Sciatic nerve (tissue), 2 donors: ENCODE measurements around the gene FAM110A. TPM values are rescaled to one million over a fixed set of nuclear protein-coding genes. Genes with fewer than 3 reads are reported as not detected.
"Not testable (repeated sequence)": the region's sequence is repeated elsewhere in the genome, so short reads cannot be mapped to it uniquely, and the experiment has no call there.

ENCODE experiments used
- ATAC-seq: fragments of 200-7000 bp; cut with Tn5 transposase; one replicate; pipeline ENCODE4 v1.9.1; 2020; ENCODE audit warnings: mild to moderate bottlenecking, moderate library complexity
- DNase-seq: peaks from one replicate; pipeline ENCODE4 v3.0.0-alpha.2; 2020; ENCODE audit warnings: low spot score
- intact Hi-C: fragments of 100-400 bp; cut with DNase I; formaldehyde crosslinking; loops from one replicate; pipeline ENCODE4 v1.14.2; 2022
- total RNA-seq: library from RNA; stranded (reverse); fragmentation: NEBNext Ultra II Directional; extraction: Animal tissue kit (Norgen Biotek cat#: 25700); gene quantifications from one replicate; pipeline ENCODE4 v1.2.1, GENCODE V29; 2021
- donor health status: DM: no; HTN: no; CAD: no.
- donor health status: DM: no; HTN: no; CAD: no.

FAM110A gene
- total RNA-seq, 1 donor from 2014 or later = 4.2 TPM

DNA sequence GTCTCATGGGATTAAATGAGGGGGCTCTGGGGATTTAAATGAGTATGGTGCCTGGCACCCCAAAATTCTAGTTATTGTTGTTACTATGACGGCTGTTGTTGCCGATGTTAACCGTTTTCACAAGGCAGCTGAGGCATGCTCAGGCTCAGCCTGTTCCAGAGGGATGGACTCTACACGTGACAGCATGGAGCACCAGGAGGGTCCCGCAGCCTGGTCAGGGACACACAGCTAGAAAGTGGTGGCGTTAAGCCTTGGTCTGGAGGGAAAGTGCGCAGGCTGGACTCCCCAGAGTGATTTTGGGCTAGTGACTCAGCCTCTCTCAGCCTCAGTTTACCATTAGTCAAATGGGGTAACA lies 7.0 kb downstream of the FAM110A start:
- no peak for ATAC-seq
- intact Hi-C loops = no loop called here
- DNase-seq = no peak

DNA sequence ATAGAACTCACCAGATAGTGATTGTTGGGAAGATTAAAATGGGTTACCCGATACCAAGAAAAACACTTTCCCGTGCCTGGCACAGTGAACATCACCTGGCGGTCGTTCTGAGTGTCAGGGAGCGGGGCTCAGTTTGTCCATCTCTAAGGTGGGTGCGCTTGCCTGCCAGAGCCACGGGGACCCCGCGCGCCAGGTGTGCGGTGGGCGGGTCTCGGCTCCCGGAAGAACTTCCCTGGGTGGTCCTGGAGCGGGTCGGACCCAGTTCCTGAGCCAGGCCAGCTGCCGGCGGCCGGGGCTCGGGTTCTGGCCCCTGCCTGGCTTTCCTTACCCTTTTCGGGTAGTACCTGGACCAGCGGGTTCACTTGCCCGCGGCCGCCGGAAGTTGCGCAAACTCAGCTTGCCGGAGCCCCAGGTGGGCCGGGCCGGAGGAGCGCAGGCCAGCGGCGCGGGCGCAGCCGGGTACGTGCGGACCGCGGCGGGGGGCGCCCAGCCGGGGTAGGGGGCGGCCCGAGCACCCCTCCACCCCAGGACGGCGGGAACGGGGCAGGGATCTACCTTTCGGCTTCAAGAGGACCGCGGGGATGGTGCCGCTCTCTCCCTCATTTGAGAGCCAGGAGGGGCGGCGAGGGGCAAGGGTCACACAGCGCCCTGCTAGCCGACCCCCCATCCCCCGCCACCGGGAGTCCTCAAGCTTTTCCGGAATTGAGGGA lies 7.5 kb downstream of the FAM110A start:
- DNase-seq = no peak
- intact Hi-C loops = no loop called here
- ATAC-seq = no peak

DNA sequence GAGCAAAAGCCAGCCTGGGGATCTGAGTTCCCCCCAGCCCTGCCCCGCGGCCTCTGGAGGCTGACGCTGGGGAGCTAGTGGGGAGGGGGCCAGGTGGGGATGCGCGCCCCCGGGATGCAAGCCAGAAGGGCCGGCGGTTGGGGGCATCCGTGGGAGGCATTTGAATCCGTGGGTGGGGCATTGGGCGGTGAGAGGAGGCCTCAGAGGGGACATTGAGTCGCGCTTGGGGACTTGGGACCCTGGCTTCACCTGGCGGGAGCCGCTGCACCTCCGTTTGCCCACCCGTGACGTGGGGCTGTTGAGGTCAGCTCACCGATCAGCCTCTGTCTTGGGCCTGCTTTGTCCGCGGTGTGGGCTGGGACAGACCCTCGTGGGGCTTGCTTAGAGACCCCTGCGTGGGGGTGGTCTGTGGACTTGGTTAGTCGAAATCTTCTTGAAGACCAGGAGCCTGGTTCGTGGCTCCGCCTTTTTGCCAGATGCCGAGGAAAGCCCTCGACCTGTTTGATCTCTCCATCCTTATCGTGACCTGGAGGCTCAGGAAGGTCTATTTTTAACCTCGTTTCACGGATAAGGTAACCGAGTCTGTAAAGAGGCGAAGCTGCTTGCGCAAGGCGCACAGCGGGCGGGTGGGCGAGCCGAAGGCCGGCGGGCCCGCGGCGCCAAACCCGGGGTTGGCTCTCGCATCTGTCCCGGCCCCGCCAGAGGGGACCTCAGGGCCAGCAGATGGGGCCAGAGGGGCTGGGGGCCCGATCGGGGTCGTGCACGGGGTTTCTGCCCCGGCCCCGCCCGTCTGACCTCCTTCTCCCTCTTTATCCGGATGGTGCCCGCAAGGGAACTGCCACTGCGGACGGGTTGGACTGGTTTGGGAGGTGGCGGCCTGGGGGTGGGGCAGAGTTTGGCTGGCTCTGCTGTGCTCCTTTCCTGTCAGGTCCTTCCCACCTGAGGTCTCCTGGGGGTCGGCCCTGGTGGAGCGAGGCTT lies 8.3 kb downstream of the FAM110A start:
- intact Hi-C loops = no loop called here
- ATAC-seq = no peak

DNA sequence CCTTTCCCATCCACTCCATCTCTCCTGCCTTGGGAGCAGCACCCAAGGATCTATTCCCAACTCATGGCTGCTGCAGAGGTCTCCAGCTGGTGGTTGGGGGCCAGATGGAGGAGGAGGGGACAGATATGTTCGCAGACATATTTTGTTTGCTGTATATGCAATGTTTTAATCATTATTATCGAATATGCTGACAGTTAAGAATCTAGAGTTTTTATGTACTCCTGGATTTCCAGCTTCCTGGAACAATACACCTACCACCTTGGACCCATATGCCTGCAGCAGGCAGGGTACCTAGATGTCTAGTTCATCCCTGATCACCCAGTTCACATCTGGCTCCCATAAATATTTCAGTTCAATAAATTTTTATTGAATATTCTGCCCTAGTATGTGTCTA lies 9.0 kb downstream of the FAM110A start:
- DNase-seq (no peak), ATAC-seq (no peak)
- intact Hi-C loops = no loop called here

More for the DNA sequence above, 8.3 kb downstream of the FAM110A start:
- DNase-seq = no peak

DNA sequence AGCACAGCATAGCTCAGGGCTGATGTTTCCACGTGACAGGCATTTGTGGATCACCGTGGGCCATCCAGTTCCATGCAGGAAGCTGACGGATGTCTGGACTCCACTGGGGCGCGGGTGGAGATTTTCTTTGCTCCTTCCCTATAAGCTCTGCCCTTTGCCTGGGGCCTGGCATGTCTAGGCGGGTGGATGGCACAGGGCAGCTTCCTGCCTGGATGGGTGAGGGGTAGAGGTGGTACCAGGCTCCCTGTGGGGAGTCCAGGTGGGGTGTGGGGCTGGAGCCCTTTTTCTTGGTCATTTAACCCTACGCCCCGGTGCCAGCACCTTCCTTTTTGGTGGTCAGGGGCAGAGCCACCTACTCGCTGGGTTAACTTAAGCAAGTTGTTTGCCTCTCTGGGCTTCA lies 10.4 kb downstream of the FAM110A start:
- ATAC-seq (no peak), DNase-seq (no peak)
- intact Hi-C loops = no loop called here

DNA sequence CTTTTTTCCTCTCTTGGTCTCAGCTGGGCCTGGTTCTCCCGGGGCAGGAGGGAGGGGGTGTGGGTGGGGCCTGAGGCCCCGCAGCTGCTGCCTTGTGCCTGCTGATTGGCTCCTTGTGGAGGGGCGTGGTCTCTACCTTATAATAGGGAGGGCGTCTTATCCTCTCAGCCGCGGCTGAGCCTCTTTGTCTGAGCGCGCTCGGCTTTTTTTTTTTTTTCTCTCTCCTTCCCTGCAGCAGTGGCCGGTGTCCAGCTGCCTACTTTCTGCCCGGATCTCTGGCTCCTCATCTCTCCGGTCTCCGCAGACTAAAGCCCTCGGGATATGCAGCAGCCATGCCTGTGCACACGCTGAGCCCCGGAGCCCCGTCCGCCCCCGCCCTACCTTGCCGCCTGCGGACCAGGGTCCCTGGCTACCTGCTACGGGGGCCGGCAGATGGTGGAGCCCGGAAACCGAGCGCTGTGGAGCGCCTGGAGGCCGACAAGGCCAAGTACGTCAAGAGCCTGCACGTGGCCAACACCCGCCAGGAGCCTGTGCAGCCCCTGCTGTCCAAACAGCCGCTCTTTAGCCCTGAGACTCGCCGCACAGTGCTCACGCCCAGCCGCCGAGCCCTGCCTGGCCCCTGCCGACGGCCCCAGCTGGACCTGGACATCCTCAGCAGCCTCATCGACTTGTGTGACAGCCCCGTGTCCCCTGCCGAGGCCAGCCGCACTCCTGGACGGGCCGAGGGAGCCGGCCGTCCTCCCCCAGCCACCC lies 11.1 kb downstream of the FAM110A start:
- intact Hi-C loops = no loop called here
- DNase-seq = peak; percentile 90
- peak; percentile 95 for ATAC-seq

DNA sequence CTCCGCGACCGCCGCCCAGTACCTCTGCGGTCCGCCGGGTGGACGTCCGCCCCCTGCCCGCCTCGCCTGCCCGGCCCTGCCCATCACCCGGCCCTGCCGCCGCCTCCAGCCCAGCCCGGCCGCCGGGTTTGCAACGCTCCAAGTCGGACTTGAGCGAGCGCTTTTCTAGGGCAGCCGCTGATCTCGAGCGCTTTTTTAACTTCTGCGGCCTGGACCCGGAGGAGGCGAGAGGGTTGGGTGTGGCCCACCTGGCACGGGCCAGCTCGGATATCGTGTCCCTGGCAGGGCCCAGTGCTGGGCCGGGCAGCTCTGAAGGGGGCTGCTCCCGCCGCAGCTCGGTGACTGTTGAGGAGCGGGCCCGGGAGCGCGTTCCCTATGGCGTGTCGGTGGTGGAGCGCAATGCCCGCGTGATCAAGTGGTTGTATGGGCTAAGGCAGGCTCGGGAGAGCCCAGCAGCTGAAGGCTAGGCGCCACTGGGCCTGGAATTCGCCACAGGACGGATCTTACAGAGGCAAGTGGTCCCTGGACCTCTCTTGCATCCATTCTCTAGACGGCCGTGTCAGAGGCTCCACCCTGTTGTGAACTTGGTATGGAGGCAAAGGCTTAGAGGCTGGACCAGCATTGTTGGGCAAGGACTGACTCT lies 11.8 kb downstream of the FAM110A start:
- DNase-seq (no peak), ATAC-seq (no peak)

DNA sequence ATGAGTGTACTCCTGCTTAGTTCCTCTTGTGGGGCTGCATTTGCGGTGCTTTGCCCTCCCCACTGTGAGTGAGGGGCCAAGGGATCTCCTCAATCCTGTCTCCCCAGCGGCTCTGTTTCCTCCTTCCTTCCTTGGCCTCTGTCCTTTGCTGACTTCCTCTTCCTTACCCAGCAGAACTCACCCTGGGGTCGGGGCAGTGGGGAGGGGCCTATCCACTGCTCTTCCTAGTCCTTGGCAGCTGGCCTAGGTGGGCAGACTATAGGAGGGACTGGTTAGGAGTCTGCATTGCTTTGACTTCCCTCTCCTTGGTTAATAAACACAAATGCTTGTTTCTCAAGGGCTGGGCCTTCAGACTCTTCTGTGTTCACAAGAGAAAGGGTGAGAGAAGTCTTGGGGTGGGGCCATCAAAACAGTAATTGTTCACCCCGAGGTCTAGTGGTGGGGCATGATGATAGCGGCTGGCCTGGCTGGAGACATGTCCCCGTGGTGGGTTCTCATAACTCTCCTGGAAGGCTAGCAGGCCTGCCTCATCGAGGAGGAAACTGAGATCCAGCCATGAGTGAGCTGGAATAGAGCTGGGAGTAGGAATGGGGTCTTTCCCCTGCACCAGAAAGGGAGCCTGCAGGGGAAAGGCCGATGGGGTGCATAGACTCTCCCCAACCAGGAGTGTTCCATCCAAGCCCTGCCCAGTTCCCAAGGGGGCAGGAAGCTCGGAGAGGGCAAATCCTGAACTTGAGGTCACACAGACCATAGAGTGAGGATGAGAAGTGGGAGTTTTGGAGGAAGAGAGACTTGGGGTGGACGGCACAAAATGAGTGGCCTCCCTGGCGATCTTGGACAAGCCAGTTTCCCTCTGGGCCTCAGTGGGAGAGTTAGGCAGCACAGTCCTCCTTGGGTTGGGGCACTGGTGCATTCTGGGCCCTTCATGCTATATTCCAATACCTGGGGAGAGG lies 12.7 kb downstream of the FAM110A start:
- no peak for DNase-seq
- ATAC-seq = no peak
- intact Hi-C loops = no loop called here

More for the DNA sequence above, 11.8 kb downstream of the FAM110A start:
- intact Hi-C loops = no loop called here

DNA sequence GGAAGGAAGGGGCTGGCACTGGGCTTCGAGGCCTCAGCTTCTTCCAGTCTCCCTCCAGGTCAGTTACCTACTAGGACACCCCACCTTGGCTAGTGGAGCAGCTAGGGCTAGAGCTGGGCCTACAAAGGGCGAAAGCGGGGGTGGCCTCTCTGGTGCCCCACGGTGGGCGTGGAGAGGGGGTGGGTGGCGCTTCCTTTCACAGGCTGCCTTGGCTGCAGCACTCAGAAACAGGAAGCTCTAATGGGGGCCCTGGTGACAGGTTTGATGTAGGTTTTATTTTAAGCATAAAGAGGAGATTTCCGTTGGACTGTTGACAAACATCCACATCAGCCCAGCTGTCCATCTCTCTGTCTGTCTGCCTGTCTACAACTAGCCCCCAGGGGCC lies 13.4 kb downstream of the FAM110A start:
- ATAC-seq (no peak), DNase-seq (no peak)
- intact Hi-C loops = no loop called here

DNA sequence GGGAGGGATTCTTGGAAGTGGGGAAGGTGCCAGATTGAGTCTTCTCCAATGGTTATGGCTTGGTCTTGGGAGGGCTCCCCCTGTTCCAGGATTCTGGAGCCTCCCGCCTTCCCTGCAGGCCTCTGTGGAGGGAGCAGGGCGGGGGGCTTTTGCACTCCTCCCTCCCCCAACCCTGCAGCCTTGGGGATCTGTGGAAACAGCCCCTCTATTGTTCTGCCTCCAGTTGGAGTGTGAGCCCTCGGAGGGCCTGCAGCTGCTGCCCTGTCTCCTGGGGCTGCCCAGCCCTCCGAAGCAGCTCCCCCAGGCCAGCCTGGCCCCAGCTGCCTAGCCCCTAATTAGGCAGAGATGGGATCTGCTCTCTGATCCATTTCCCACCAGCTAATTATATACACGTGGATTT lies 14.7 kb downstream of the FAM110A start:
- no peak for DNase-seq
- intact Hi-C loops = no loop called here
- no peak for ATAC-seq

DNA sequence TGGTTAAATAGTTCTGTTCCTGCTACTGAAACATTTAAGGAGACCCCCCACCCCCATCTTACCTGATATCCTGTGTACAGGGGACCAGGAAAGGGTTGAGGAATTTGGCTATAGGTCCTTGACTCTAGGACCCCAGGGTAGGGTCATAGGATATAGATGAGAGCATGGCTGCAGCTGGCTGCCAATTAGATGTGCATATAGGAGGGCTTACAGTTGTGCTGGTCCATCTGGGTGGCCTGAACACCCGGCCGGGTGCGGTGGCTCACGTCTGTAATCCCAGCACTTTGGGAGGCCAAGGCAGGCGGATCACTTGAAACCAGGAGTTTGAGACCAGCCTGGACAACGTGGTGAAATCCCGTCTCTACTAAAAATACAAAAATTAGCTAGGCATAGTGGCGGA lies 15.2 kb downstream of the FAM110A start:
- ATAC-seq, intact Hi-C loops, DNase-seq: not testable (repeated sequence)

DNA sequence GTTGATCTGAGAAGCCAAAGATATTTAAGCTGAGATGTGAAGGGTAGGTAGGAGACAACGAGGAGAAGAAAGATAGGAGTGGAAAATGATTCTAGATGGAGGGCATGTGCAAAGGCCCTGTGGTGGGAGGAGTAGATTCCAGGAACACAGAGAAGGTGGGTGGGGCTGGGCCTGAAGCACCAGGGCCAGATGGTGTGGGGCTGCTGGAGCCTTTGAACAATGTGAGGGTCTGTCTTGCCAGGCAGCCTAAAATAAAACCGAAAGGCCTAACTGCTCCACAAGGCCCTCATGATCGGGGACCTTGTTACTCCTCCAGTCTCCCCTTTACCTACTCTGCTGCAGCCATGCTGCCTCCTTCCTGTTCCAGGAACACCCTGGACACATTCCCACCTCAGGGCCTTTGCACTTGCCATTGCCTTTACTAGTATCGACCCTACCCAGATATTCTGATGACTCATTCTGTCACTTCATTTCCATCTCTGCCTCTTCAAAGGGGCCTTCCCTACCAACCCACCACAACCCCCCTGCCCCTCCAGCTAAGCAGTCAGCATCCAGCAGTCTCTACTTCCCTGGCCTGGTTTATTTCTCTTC lies 20.0 kb downstream of the FAM110A start:
- intact Hi-C loops = no loop called here
- ATAC-seq = no peak
- DNase-seq = no peak

DNA sequence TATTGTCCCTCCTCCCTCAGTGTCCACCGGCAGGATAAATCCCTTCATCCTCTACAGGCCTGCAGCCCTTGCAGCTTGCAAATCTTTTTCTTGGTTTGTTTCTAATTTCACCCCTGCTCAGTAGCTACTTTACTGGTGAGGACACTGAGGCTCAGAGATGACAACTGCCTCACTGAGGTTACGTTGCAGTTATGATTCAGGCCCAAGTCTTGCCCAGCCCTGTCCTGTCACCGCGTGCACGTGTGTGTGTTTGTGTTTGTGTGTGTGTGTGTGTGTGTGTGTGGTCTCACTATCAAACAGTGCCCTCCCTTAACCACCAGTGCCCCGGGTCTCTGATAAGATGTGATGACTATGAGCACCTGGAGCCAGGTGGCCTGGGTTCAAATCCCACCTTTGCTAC lies 21.1 kb downstream of the FAM110A start:
- DNase-seq (no peak), ATAC-seq (no peak)
- intact Hi-C loops = no loop called here

DNA sequence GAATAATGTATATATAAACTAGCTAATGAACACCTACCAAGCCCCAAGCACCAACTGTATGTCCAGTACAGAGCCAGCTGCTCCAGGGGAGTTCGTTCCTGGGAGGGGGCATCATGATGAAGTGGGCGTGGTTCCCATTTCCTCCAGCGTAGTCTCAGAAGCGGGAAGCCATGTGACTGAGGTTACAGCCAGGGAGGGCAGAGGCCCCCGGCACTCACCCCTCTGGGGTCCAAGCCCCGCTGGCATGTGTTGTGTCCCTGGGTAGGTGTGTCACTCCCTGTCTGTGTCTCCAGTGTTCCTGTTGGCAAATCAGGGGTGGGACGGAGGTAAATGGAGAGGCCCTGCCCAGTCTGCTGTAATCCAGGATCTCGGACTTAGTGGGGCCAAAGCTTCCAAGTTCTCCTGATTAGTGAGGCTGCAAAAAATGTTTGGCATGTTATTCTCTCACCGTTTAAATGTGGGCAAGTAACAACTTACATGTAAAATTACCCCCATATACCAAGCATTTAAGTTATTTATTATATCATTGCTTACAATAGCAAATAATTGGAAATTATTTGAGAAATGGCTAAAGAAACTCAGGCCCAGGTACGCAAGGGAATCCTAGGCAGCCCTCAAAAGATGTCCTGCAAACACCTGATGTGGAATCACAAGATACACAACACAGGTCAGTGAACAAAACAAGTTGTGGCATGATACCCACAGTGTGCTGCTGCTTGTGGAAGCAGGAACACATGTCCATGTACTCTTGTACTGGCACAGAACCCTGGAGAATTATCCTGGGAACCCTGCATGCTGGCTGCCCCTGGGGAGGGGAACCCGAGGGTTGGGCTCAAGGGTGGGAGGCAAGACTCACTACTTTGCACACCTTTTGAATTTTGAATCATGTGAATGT lies 22.2 kb downstream of the FAM110A start:
- intact Hi-C loops = no loop called here
- no peak for DNase-seq
- ATAC-seq = no peak

DNA sequence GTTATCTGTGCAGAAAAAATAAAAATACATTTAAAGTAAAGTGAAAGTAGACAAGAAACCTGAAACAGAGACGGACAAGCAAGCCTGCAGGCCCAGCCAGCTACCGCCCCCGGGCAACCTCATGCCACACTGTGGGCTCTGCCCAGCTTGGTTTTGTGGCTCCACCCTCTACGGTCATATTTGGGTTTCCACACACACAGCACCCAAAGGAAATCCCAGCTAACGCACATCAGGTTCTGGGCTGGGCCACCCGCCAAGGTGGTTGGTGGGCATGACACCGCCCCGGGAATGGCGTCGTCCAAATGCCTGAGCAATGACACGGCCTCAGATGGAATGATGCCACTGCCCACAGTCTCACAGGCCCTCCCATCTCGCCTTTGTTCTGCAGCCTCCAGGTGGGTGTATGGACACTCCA lies 22.9 kb downstream of the FAM110A start:
- no peak for ATAC-seq
- DNase-seq = peak; percentile 63
- intact Hi-C loops = no loop called here

DNA sequence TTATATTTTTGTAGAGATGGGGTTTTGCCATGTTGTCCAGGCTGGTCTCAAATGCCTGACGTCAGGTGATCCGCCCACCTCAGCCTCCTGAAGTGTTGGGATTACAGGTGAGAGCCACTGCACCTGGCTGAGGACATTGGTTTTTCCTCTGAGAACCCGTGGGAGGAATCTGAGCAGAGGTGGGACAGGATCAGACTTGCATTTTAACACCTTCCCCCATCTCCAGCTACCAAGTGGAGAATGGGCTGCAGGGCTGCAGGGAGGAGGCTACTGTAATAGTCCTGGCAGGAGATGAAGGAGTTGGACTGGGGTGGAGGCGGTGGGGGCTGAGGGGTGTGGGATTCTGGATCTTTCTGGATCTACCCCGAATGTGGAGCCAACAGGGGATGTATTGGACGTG lies 24.5 kb downstream of the FAM110A start:
- DNase-seq (no peak), ATAC-seq (no peak)
- intact Hi-C loops = no loop called here

DNA sequence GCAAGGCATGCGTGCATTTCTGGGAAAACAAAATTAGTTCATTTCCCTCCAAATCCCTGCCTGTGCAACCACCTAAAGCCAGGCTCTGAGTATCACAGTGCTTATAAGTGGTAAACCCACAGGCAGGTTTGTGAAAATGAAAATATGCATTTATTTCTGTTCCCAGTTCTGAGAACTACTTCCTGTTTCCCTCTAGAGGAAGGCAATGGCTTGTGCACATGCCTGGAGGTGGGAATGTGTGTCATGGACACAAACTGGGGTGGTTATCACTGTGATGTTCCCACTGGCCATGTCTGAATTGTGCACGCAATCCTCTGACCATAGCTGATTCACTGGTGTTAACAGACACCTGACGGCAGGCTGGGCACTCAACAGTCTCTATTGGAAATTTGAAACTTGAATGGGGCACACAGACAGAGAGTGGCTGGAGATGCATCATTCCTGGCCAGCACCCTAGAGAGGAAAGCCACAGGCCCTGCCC lies 26.3 kb downstream of the FAM110A start:
- DNase-seq = no peak
- ATAC-seq = no peak
- intact Hi-C loops = no loop called here
